GM12865 (cell line): Measurements from ENCODE around the gene HYCC2.

Source experiments
- DNase-seq: peaks from one replicate; pipeline ENCODE4 v3.0.0; 2010; ENCODE audit warnings: low read depth
- H3K4me3 ChIP-seq: 2 replicates; pipeline ENCODE4 v1.5.1; 2011; ENCODE audit warnings: mild to moderate bottlenecking, low read depth, low read length, control low read depth
- TF ChIP-seq, protein P1 (sequence below): IDR thresholded peaks from 2 replicates; pipeline ENCODE4 v1.5.1; 2011; ENCODE audit warnings: low read length, control low read depth, low read depth, inconsistent platforms; ENCODE audit not compliant: insufficient read depth; ENCODE audit errors: missing control alignments

Gene HYCC2

DNA sequence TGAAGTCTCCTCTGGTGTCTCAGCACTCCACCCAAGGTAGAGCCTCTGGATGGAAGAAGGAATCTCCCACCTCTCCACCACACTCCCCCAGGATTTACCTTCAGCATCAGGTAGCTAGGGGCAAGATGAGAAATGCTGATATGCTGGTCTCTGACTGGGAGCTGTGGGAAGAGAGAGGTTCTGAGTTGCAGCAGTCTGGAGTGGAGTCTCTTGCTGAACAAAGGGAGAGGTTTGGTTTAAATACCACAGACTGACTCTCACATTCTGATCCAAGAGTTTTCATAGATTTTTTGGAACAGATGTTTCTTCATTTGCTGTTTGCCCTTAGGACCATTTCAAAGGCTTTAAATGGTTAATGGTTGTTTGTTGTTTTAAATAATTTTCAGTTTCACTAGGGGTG, 43.4 kb upstream of the HYCC2 start:
- TF ChIP-seq, protein P1, sequence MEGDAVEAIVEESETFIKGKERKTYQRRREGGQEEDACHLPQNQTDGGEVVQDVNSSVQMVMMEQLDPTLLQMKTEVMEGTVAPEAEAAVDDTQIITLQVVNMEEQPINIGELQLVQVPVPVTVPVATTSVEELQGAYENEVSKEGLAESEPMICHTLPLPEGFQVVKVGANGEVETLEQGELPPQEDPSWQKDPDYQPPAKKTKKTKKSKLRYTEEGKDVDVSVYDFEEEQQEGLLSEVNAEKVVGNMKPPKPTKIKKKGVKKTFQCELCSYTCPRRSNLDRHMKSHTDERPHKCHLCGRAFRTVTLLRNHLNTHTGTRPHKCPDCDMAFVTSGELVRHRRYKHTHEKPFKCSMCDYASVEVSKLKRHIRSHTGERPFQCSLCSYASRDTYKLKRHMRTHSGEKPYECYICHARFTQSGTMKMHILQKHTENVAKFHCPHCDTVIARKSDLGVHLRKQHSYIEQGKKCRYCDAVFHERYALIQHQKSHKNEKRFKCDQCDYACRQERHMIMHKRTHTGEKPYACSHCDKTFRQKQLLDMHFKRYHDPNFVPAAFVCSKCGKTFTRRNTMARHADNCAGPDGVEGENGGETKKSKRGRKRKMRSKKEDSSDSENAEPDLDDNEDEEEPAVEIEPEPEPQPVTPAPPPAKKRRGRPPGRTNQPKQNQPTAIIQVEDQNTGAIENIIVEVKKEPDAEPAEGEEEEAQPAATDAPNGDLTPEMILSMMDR, result no peak
- DNase-seq, result no peak
- peak overlapping the region; percentile 88 for H3K4me3 ChIP-seq

DNA sequence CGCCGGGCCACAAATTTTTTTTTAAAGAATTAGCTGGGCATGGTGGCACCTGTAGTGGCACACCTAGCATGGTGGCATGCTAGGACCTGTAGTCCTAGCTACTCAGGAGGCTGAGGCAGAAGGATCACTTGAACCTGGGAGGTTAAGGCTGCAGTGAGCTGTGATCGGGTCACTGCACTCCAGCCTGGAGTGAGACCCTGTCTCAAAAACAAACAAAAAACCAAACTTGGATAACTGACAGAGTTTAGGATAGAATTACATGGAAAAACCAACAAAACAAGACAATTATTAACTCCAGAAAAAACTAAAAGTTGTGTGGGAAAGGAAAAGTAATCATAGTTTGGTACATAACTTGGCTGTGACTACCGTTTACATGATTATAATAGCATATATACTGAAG, 42.9 kb upstream of the HYCC2 start:
- TF ChIP-seq, protein P1, result no peak
- H3K4me3 ChIP-seq, result peak overlapping the region; percentile 88
- DNase-seq, result no peak

DNA sequence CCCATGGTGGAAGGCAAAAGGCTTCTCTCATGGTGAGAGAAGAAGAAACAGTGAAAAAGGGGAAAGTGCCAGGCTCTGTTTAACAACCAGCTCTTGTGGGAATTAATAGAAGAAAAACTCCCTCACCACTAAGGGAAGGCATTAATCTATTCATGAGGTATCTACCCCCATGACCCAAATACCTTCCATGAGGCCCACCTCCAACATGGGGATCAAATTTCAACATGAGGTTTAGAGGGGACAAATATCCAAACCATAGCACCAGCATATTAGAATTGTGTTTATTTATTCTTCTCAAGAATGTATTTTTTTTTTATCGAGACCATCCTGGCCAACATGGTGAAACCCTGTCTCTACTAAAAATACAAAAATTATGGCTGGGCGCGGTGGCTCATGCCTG, 39.6 kb upstream of the HYCC2 start:
- TF ChIP-seq, protein P1, result no peak
- no peak overlapping the region for H3K4me3 ChIP-seq
- DNase-seq, result no peak

DNA sequence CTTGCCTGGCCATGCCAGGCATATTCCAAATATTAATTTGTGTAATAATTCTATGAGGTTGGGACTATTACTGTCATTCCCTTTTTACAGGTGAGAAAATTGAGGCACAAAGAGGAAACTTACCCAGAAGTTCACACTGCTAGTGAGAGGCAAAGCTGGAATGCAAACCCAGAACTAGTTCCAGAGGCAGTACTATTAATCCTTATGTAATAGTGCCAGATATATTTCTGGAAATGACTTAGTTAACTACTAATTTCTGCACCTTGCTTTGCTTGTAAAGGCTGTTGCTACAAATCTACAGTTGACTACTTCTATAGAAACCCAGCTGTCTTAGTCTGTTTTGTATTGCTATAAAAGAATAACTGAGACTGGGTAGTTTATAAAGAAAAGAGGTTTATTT, 39.1 kb upstream of the HYCC2 start:
- TF ChIP-seq, protein P1, result no peak
- no peak overlapping the region for H3K4me3 ChIP-seq
- DNase-seq, result no peak

DNA sequence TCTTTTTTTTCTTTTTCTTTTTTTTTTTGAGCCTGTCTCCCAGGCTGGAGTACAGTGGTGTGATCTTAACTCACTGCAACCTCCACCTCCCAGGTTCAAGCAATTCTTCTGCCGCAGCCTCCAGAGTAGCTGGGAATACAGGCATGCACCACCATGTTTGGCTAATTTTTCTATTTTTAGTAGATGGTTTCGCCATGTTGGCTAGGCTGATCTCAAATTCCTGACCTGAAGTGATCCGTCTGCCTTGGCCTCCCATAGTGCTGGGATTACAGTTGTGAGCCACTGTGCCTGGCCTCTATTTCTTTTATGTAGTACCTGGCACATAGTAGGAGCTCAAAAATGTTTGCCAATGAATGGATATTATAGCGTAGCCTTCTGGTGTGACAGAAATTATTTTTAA, 37.7 kb upstream of the HYCC2 start:
- no peak overlapping the region for H3K4me3 ChIP-seq
- TF ChIP-seq, protein P1, result no peak
- DNase-seq, result no peak

- TF ChIP-seq, protein P1, result no peak
- no peak for DNase-seq
- no peak overlapping the region for H3K4me3 ChIP-seq
Measured at GRCh38 chr2:201108341-201108740, 36.9 kb upstream of the HYCC2 start.

GRCh38 chr2:201107624-201108023, 36.2 kb upstream of the HYCC2 start:
- DNase-seq, result no peak
- no peak overlapping the region for H3K4me3 ChIP-seq
- TF ChIP-seq, protein P1, result no peak
